Measurements from ENCODE around the gene LRRTM3.

Gene LRRTM3

GRCh38 chr10:66931949-66932343, 6.1 kb downstream of the LRRTM3 start:
- no peak for DNase-seq (ENCODE audit: low read depth in 3 of 3, low spot score in 1 of 3)

GRCh38 chr10:66934711-66935110, 8.9 kb downstream of the LRRTM3 start:
- no peak for DNase-seq (ENCODE audit: low read depth in 3 of 3, low spot score in 1 of 3)

- no peak for DNase-seq (ENCODE audit: low read depth in 3 of 3, low spot score in 1 of 3)
Observed at GRCh38 chr10:66940965-66941364, 15.1 kb downstream of the LRRTM3 start.

- DNase-seq (ENCODE audit: low read depth in 3 of 3, low spot score in 1 of 3): no peak
Observed at GRCh38 chr10:66941491-66941890, 15.7 kb downstream of the LRRTM3 start.

GRCh38 chr10:66942407-66942806, 16.6 kb downstream of the LRRTM3 start:
- DNase-seq (ENCODE audit: low read depth in 3 of 3, low spot score in 1 of 3): no peak

GRCh38 chr10:66943590-66943989, 17.8 kb downstream of the LRRTM3 start:
- no peak for DNase-seq (ENCODE audit: low read depth in 3 of 3, low spot score in 1 of 3)

- no peak for DNase-seq (ENCODE audit: low read depth in 3 of 3, low spot score in 1 of 3)
Observed at GRCh38 chr10:66951896-66952295, 26.1 kb downstream of the LRRTM3 start.

- no peak for DNase-seq (ENCODE audit: low read depth in 3 of 3, low spot score in 1 of 3)
Observed at GRCh38 chr10:66958466-66958865, 32.6 kb downstream of the LRRTM3 start.

- DNase-seq (ENCODE audit: low read depth in 3 of 3, low spot score in 1 of 3): no peak
Observed at GRCh38 chr10:66964946-66965345, 39.1 kb downstream of the LRRTM3 start.

GRCh38 chr10:66980246-66980815, 54.5 kb downstream of the LRRTM3 start:
- DNase-seq (ENCODE audit: low read depth in 3 of 3, low spot score in 1 of 3): no peak

GRCh38 chr10:66981361-66982052, 55.7 kb downstream of the LRRTM3 start:
- no peak for DNase-seq (ENCODE audit: low read depth in 3 of 3, low spot score in 1 of 3)

- no peak for DNase-seq (ENCODE audit: low read depth in 3 of 3, low spot score in 1 of 3)
Observed at GRCh38 chr10:66982053-66982420, 56.2 kb downstream of the LRRTM3 start.

GRCh38 chr10:66982792-66983474, 57.1 kb downstream of the LRRTM3 start:
- DNase-seq (ENCODE audit: low read depth in 3 of 3, low spot score in 1 of 3): no peak

- DNase-seq (ENCODE audit: low read depth in 3 of 3, low spot score in 1 of 3): no peak
Observed at GRCh38 chr10:66983475-66983818, 57.6 kb downstream of the LRRTM3 start.

- DNase-seq (ENCODE audit: low read depth in 3 of 3, low spot score in 1 of 3): no peak
Observed at GRCh38 chr10:66990143-66990830, 64.5 kb downstream of the LRRTM3 start.

- no peak for DNase-seq (ENCODE audit: low read depth in 3 of 3, low spot score in 1 of 3)
Observed at GRCh38 chr10:66996996-66997395, 71.2 kb downstream of the LRRTM3 start.

- DNase-seq (ENCODE audit: low read depth in 3 of 3, low spot score in 1 of 3): no peak
Observed at GRCh38 chr10:66999762-67000545, 74.1 kb downstream of the LRRTM3 start.

- no peak for DNase-seq (ENCODE audit: low read depth in 3 of 3, low spot score in 1 of 3)
Observed at GRCh38 chr10:67004690-67005089, 78.9 kb downstream of the LRRTM3 start.

GRCh38 chr10:67005981-67006380, 80.1 kb downstream of the LRRTM3 start:
- DNase-seq (ENCODE audit: low read depth in 3 of 3, low spot score in 1 of 3): no peak

GRCh38 chr10:67011480-67011879, 85.6 kb downstream of the LRRTM3 start:
- no peak for DNase-seq (ENCODE audit: low read depth in 3 of 3, low spot score in 1 of 3)

- DNase-seq (ENCODE audit: low read depth in 3 of 3, low spot score in 1 of 3): no peak
Observed at GRCh38 chr10:67011981-67012380, 86.1 kb downstream of the LRRTM3 start.
